Suprapubic skin (tissue), 3 donors: ENCODE measurements around the gene MFAP2.
"Not testable (repeated sequence)": the region's sequence is repeated elsewhere in the genome, so short reads cannot be mapped to it uniquely, and the experiment has no call there.

ENCODE experiments used
- EP300 ChIP-seq: sonication (generic); formaldehyde crosslinking; IDR thresholded peaks from one replicate; pipeline ENCODE4 v1.6.1; 2017; ENCODE audit warnings: antibody characterized with exemption
- POLR2A ChIP-seq, 2 donors: fragments of 450-650 bp; IDR thresholded peaks; one replicate each; pipeline ENCODE4 v1.6.1; 2017; ENCODE audit warnings: antibody characterized with exemption in 2 of 2, mild to moderate bottlenecking in 2 of 2, moderate library complexity in 2 of 2
- TF ChIP-seq, protein P1 (sequence below), 2 donors: fragments of 200-600 bp in 1 of 2; fragments of 450-650 bp in 1 of 2; sonication (generic) in 1 of 2; IDR thresholded peaks; one replicate each; pipeline ENCODE4 v1.5.1; 2016 to 2019; ENCODE audit warnings: antibody characterized with exemption in 2 of 2, mild to moderate bottlenecking in 1 of 2, moderate library complexity in 1 of 2

DNA sequence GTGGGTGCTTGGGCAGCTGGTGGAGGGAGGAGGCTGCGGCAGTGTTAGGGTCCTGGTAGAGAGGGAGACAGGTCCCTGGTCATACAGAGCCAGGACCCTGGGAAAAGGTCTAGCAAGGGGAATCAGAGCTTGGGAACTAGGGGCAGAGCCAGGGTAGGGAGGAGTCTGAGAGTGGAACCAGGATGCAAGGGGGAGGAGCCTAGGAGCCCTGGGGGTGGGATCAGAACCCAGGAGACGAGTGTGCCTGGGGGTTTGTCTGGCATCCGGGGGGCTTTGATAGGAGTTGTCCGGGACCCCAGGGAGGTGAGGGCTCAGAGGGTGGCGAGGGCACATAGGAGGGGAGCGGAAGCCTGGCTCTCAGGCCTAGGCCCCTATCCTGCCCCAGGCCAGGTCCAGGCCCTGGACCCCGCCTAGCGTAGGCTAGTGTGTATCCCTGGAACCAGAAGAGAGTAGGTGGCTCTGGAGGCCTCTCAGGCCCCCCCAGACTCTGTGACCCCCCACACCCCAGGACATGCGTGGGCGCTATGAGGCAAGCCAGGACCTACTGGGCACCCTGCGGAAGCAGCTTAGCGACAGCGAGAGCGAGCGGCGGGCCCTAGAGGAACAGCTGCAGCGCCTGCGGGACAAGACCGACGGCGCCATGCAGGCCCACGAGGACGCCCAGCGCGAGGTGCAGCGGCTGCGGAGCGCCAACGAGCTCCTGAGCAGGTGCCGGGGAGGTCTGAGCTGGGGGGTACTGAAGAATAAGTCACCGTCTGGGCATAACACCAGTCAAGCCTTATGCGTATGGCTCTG, 40.8 kb downstream of the MFAP2 start:
- TF ChIP-seq, protein P1, sequence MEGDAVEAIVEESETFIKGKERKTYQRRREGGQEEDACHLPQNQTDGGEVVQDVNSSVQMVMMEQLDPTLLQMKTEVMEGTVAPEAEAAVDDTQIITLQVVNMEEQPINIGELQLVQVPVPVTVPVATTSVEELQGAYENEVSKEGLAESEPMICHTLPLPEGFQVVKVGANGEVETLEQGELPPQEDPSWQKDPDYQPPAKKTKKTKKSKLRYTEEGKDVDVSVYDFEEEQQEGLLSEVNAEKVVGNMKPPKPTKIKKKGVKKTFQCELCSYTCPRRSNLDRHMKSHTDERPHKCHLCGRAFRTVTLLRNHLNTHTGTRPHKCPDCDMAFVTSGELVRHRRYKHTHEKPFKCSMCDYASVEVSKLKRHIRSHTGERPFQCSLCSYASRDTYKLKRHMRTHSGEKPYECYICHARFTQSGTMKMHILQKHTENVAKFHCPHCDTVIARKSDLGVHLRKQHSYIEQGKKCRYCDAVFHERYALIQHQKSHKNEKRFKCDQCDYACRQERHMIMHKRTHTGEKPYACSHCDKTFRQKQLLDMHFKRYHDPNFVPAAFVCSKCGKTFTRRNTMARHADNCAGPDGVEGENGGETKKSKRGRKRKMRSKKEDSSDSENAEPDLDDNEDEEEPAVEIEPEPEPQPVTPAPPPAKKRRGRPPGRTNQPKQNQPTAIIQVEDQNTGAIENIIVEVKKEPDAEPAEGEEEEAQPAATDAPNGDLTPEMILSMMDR (IDR thresholded peaks at IDR 0.05) = not testable (repeated sequence)
- TF ChIP-seq POLR2A (IDR thresholded peaks at IDR 0.05); EP300: not testable (repeated sequence)
